K562 treated with DMSO at 1 percent for 48 hours (cell line): ENCODE measurements around the gene FBF1. TPM values are rescaled to one million over a fixed set of nuclear protein-coding genes. Genes with fewer than 3 reads are reported as not detected.

Source experiments
- total RNA-seq: library from RNA; unstranded; fragments of 300-600 nt; gene quantifications from 2 replicates; pipeline ENCODE4 v1.2.3, GENCODE V29; 2022; ENCODE audit warnings: low replicate concordance; ENCODE audit errors: extremely low read depth

Gene FBF1
- not detected in 2 replicates for total RNA-seq

GRCh38 chr17:75940727-75941441 is at the start of gene FBF1:
Gene FBF1, minus strand, starts transcription at chr17:75941042. Its CDS starts 2,893 bp downstream, at chr17:75938149.

GRCh38 chr17:75978938-75979704 is 38.3 kb upstream of the FBF1 start, which contains the start of the genes ACOX1 and TEN1:
Gene ACOX1, minus strand, starts transcription at chr17:75979166. Its CDS starts 93 bp downstream, at chr17:75979073.
Gene TEN1, plus strand, starts transcription at chr17:75979240. Its CDS starts 6,953 bp downstream, at chr17:75986193.

GRCh38 chr17:75904749-75905521 is 35.9 kb downstream of the FBF1 start, which contains the start of gene MRPL38:
Gene MRPL38, minus strand, starts transcription at chr17:75904884. Its CDS starts 9 bp downstream, at chr17:75904875.

GRCh38 chr17:75896415-75897159 is 44.3 kb downstream of the FBF1 start, which contains the start of gene TRIM65:
Gene TRIM65, minus strand, starts transcription at chr17:75896951. Its CDS starts 14 bp downstream, at chr17:75896937.

GRCh38 chr17:75878174-75878998 is 62.5 kb downstream of the FBF1 start, which contains the start of gene TRIM47:
Gene TRIM47, minus strand, starts transcription at chr17:75878581. Its CDS starts 33 bp downstream, at chr17:75878548.

Other genes starting within 250 kb of the FBF1 start
- gene ITGB4, start 219.6 kb downstream of the FBF1 start, total RNA-seq: not detected in 2 replicates
- gene GALK1, start 175.8 kb downstream of the FBF1 start, total RNA-seq: not detected in 2 replicates
- gene UNK, start 156.2 kb downstream of the FBF1 start, total RNA-seq: not detected in 2 replicates
- gene UNC13D, start 96.6 kb downstream of the FBF1 start, total RNA-seq: 220 TPM in 1 of 2 replicates, not detected in the other
- 432 TPM in 1 of 2 replicates, not detected in the other for gene WBP2, start 85.7 kb downstream of the FBF1 start, total RNA-seq
- not detected in 2 replicates for gene TRIM47, start 62.5 kb downstream of the FBF1 start, total RNA-seq
- gene TRIM65, start 44.1 kb downstream of the FBF1 start, total RNA-seq: not detected in 2 replicates
- not detected in 2 replicates for gene MRPL38, start 36.2 kb downstream of the FBF1 start, total RNA-seq
- gene ACOX1, start 38.1 kb upstream of the FBF1 start, total RNA-seq: not detected in 2 replicates
- gene TEN1, start 38.2 kb upstream of the FBF1 start, total RNA-seq: not detected in 2 replicates
- gene CDK3, start 59.8 kb upstream of the FBF1 start, total RNA-seq: not detected in 2 replicates
- gene EVPL, start 86.3 kb upstream of the FBF1 start, total RNA-seq: not detected in 2 replicates
- gene SRP68, start 131.5 kb upstream of the FBF1 start, total RNA-seq: not detected in 2 replicates
- not detected in 2 replicates for gene GALR2, start 133.7 kb upstream of the FBF1 start, total RNA-seq
- gene ZACN, start 138.1 kb upstream of the FBF1 start, total RNA-seq: not detected in 2 replicates
- not detected in 2 replicates for gene EXOC7, start 162.7 kb upstream of the FBF1 start, total RNA-seq
- gene FOXJ1, start 200.2 kb upstream of the FBF1 start, total RNA-seq: not detected in 2 replicates